PC-3 (cell line): ENCODE results near the gene BAIAP2L2.

Experiments used
- CTCF ChIP-seq: fragments of 300-600 bp; sonication (generic); conservative IDR thresholded peaks from 2 replicates; pipeline ENCODE4 v1.5.1; 2017; ENCODE audit warnings: antibody characterized with exemption, low read depth, mild to moderate bottlenecking, low read length
- EZH2 ChIP-seq: fragments of 300-600 bp; sonication (generic); IDR thresholded peaks from one replicate; pipeline ENCODE4 v1.6.1; 2017; ENCODE audit warnings: antibody characterized with exemption, mild to moderate bottlenecking, low read length; ENCODE audit not compliant: unreplicated experiment
- EZH2phosphoT487 ChIP-seq: fragments of 300-600 bp; sonication (generic); IDR thresholded peaks from 2 replicates; pipeline ENCODE4 v1.6.1; 2018; ENCODE audit warnings: mild to moderate bottlenecking, antibody characterized with exemption, low read length, borderline replicate concordance

- no peak for TF ChIP-seq CTCF
- TF ChIP-seq EZH2: no peak
- TF ChIP-seq EZH2phosphoT487: no peak
Measured at GRCh38 chr22:38132136-38132535, 21.7 kb upstream of the BAIAP2L2 start.
